ENCODE data around the gene NBEAL1.

NBEAL1 gene

DNA sequence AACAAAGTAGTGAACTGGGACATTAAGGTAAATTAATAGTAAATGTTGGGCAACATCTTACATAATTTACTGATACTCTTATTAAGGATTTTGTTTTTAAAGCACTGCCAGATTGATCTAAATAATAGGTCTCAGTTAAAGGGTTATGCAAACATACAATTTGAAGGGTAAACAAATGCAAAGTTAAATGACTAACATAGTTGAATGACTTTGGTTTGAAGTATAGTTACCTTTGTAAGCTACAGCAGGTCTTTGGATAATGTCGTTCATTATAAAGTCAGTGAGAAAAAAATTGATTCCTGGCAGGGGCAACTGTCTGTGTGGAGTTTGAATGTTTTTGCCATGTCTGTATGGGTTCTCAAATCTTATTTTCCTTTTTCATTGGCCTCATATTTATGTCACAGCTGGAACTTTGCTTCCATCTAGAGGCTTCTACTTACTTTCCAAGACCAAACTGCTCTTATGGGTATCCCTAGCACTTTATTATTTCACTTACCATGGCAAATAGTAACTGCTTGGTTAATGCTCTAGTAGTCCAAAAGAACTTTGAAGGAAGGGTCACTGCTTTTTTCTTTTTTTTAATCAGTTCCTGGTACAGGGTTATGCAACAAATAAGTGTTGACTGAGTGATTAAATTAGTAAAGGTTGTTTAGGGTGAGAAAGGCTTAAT, 107.8 kb downstream of the NBEAL1 start:
- DNase-seq (ENCODE audit: extremely low spot score): no peak
- ChIA-PET POLR2A (no interaction called here), CTCF (no interaction called here)
- TF ChIP-seq HDGF (IDR thresholded peaks at IDR 0.05; ENCODE audit: borderline replicate concordance) (no peak), NFRKB (IDR thresholded peaks at IDR 0.05) (no peak), ZNF384 (IDR thresholded peaks at IDR 0.05) (no peak), L3MBTL2 (conservative IDR thresholded peaks at IDR 0.05) (no peak), ELF4 (IDR thresholded peaks at IDR 0.05) (no peak), BHLHE40 (IDR thresholded peaks at IDR 0.05; ENCODE audit: borderline replicate concordance) (no peak), SP1 (IDR thresholded peaks at IDR 0.05) (no peak), CTBP1 (IDR thresholded peaks at IDR 0.05; ENCODE audit: borderline replicate concordance) (no peak), SUZ12 (IDR thresholded peaks at IDR 0.05) (no peak), FOXM1 (IDR thresholded peaks at IDR 0.05; ENCODE audit: borderline replicate concordance) (no peak), LEF1 (IDR thresholded peaks at IDR 0.05; ENCODE audit: borderline replicate concordance) (no peak), FOXA1 (IDR thresholded peaks at IDR 0.05) (no peak), FOXK2 (IDR thresholded peaks at IDR 0.05) (no peak), ARNT (IDR thresholded peaks at IDR 0.05) (no peak)
- TF ChIP-seq, protein P1, sequence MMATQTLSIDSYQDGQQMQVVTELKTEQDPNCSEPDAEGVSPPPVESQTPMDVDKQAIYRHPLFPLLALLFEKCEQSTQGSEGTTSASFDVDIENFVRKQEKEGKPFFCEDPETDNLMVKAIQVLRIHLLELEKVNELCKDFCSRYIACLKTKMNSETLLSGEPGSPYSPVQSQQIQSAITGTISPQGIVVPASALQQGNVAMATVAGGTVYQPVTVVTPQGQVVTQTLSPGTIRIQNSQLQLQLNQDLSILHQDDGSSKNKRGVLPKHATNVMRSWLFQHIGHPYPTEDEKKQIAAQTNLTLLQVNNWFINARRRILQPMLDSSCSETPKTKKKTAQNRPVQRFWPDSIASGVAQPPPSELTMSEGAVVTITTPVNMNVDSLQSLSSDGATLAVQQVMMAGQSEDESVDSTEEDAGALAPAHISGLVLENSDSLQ (IDR thresholded peaks at IDR 0.05): no peak

DNA sequence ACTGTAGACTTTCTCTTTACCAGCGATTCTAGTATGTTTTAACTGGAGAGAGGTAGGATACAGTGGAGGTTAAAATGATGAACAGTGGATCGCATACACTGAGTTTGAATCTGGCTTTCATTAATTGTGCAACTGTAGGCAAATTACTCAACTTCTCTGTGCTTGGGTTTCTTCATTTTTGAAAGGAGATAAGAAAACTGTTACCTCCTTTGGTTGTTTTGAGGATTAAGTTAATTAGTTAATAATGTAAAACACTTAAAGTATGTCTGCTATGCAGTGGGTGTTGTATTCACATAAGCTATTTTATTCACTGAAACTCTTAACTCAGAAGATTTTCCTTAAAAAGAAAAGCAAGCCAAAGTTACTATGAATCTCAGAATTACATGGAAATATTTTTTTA, 112.3 kb downstream of the NBEAL1 start:
- DNase-seq (ENCODE audit: extremely low spot score): no peak
- POLR2A ChIA-PET: no interaction called here
- TF ChIP-seq L3MBTL2 (conservative IDR thresholded peaks at IDR 0.05) (no peak), LEF1 (IDR thresholded peaks at IDR 0.05; ENCODE audit: borderline replicate concordance) (no peak), NFRKB (IDR thresholded peaks at IDR 0.05) (no peak), ZNF384 (IDR thresholded peaks at IDR 0.05) (no peak), SUZ12 (IDR thresholded peaks at IDR 0.05) (no peak), SP1 (IDR thresholded peaks at IDR 0.05) (no peak), ARNT (IDR thresholded peaks at IDR 0.05) (no peak), TARDBP (IDR thresholded peaks at IDR 0.05) (no peak), HDGF (IDR thresholded peaks at IDR 0.05; ENCODE audit: borderline replicate concordance) (no peak), CTBP1 (IDR thresholded peaks at IDR 0.05; ENCODE audit: borderline replicate concordance) (no peak), FOXA1 (IDR thresholded peaks at IDR 0.05) (no peak), ELF4 (IDR thresholded peaks at IDR 0.05) (no peak)
- TF ChIP-seq, protein P1 (IDR thresholded peaks at IDR 0.05): no peak
- CTCF ChIA-PET: no interaction called here

DNA sequence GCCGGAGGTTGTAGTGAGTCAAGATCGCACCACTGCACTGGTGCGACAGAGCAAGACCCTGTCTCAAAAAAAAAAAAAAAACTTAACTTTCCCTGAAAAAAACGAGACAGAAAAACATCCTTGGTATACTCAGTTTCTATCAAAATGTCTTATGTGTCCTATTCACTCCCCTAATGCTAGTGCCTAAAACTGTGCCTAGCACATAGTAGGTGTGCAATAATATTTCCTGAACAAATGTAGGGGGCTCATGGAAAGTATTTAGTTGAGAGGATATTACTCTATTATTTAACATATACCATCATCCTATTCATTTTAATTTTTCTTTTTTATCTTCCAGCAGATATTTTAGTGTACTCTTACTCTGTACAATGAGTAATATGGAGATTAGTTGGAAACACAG, 120.4 kb downstream of the NBEAL1 start:
- CTCF ChIA-PET: no interaction called here
- no peak for DNase-seq (ENCODE audit: extremely low spot score)
- POLR2A ChIA-PET: no interaction called here
- TF ChIP-seq BHLHE40 (IDR thresholded peaks at IDR 0.05; ENCODE audit: borderline replicate concordance): no peak
- TF ChIP-seq CTBP1 (IDR thresholded peaks at IDR 0.05; ENCODE audit: borderline replicate concordance): no peak
- no peak for TF ChIP-seq SUZ12 (IDR thresholded peaks at IDR 0.05)
- TF ChIP-seq FOXM1 (IDR thresholded peaks at IDR 0.05; ENCODE audit: borderline replicate concordance): no peak
- no peak for TF ChIP-seq L3MBTL2 (conservative IDR thresholded peaks at IDR 0.05)
- TF ChIP-seq ELF4 (IDR thresholded peaks at IDR 0.05): no peak
- no peak for TF ChIP-seq ZNF384 (IDR thresholded peaks at IDR 0.05)
- no peak for TF ChIP-seq FOXA1 (IDR thresholded peaks at IDR 0.05)
- TF ChIP-seq, protein P1 (IDR thresholded peaks at IDR 0.05): no peak
- no peak for TF ChIP-seq LEF1 (IDR thresholded peaks at IDR 0.05; ENCODE audit: borderline replicate concordance)
- no peak for TF ChIP-seq TARDBP (IDR thresholded peaks at IDR 0.05)
- TF ChIP-seq SP1 (IDR thresholded peaks at IDR 0.05): no peak
- TF ChIP-seq HDGF (IDR thresholded peaks at IDR 0.05; ENCODE audit: borderline replicate concordance): no peak
- TF ChIP-seq NFRKB (IDR thresholded peaks at IDR 0.05): no peak
- no peak for TF ChIP-seq ARNT (IDR thresholded peaks at IDR 0.05)

- TF ChIP-seq CTBP1 (IDR thresholded peaks at IDR 0.05; ENCODE audit: borderline replicate concordance) (no peak), HDGF (IDR thresholded peaks at IDR 0.05; ENCODE audit: borderline replicate concordance) (no peak), ZNF384 (IDR thresholded peaks at IDR 0.05) (no peak), FOXA1 (IDR thresholded peaks at IDR 0.05) (no peak), L3MBTL2 (conservative IDR thresholded peaks at IDR 0.05) (no peak), FOXM1 (IDR thresholded peaks at IDR 0.05; ENCODE audit: borderline replicate concordance) (no peak), BHLHE40 (IDR thresholded peaks at IDR 0.05; ENCODE audit: borderline replicate concordance) (no peak), TARDBP (IDR thresholded peaks at IDR 0.05) (no peak)
These were observed 128.7 kb downstream of the NBEAL1 start for GRCh38 chr2:203143391-203143790.

GRCh38 chr2:203149194-203149593, 134.5 kb downstream of the NBEAL1 start:
- POLR2A ChIA-PET: no interaction called here

More at GRCh38 chr2:203143391-203143790, 128.7 kb downstream of the NBEAL1 start:
- DNase-seq (ENCODE audit: extremely low spot score): no peak
- CTCF ChIA-PET: no interaction called here
- POLR2A ChIA-PET: no interaction called here

More at GRCh38 chr2:203149194-203149593, 134.5 kb downstream of the NBEAL1 start:
- CTCF ChIA-PET: interaction anchor here (0.6 kb wide), 1 partner anchor 24 kb away, joined by 3 read pairs; no protein-coding TSS in a partner anchor
- TF ChIP-seq L3MBTL2 (conservative IDR thresholded peaks at IDR 0.05) (no peak), CTBP1 (IDR thresholded peaks at IDR 0.05; ENCODE audit: borderline replicate concordance) (no peak), SUZ12 (IDR thresholded peaks at IDR 0.05) (no peak), FOXK2 (IDR thresholded peaks at IDR 0.05) (no peak), HDGF (IDR thresholded peaks at IDR 0.05; ENCODE audit: borderline replicate concordance) (no peak), ARNT (IDR thresholded peaks at IDR 0.05) (no peak), NFRKB (IDR thresholded peaks at IDR 0.05) (no peak), FOXA1 (IDR thresholded peaks at IDR 0.05) (no peak), SP1 (IDR thresholded peaks at IDR 0.05) (no peak)
- TF ChIP-seq, protein P1 (IDR thresholded peaks at IDR 0.05): no peak
- no peak for DNase-seq (ENCODE audit: extremely low spot score)
